Panc1 (cell line): ENCODE data around the gene GMDS. TPM values are rescaled to one million over a fixed set of nuclear protein-coding genes. Genes with fewer than 3 reads are reported as not detected.

Experiments used
- ATAC-seq: fragments of 200-7000 bp; cut with Tn5 transposase; 2 replicates; pipeline ENCODE4 v1.9.1; 2020; ENCODE audit warnings: mild to moderate bottlenecking, moderate library complexity
- BruUV-seq: library from RNA; stranded (reverse); fragments of 400-500 nt; replicated peaks from 2 replicates; lab custom pipeline; 2021; lab: Mats Ljungman, UMichigan
- CTCF ChIA-PET: fragments of 300-600 bp; sonication (Branson Sonifier 250); formaldehyde crosslinking; loops from one replicate; lab custom pipeline; 2022; ENCODE audit warnings: antibody characterized with exemption; lab: Charles Lee
- POLR2A ChIA-PET: fragments of 300-600 bp; sonication (Branson Sonifier 250); formaldehyde crosslinking; loops from one replicate; lab custom pipeline; 2022; ENCODE audit warnings: antibody characterized with exemption; lab: Charles Lee
- DNase-seq: peaks from one replicate; pipeline ENCODE4 v3.0.0-alpha.2; 2010; ENCODE audit warnings: low read depth, low spot score
- H3K27ac ChIP-seq: 2 replicates; pipeline ENCODE4 v1.5.1; 2011; ENCODE audit warnings: mild to moderate bottlenecking, low read length, inconsistent platforms
- H3K27me3 ChIP-seq: fragments of 200-500 bp; sonication (Bioruptor generic); 2 replicates; pipeline ENCODE4 v1.6.0; 2014; ENCODE audit warnings: low read length, inconsistent platforms; ENCODE audit not compliant: control insufficient read depth, insufficient read depth
- H3K36me3 ChIP-seq: fragments of 200-500 bp; sonication (Bioruptor generic); 2 replicates; pipeline ENCODE4 v1.5.1; 2014; ENCODE audit warnings: inconsistent platforms, mild to moderate bottlenecking, low read length, moderate library complexity; ENCODE audit not compliant: control insufficient read depth, insufficient read depth
- H3K4me1 ChIP-seq: 2 replicates; pipeline ENCODE4 v1.5.1; 2011; ENCODE audit warnings: inconsistent platforms, mild to moderate bottlenecking, low read length, moderate library complexity; ENCODE audit not compliant: control insufficient read depth, insufficient read depth
- H3K4me3 ChIP-seq, 2 experiments: 2 replicates each; pipeline ENCODE4 v1.5.1; 2011 to 2012; ENCODE audit warnings: low read depth in 2 of 2, low read length in 2 of 2, mild to moderate bottlenecking in 2 of 2, inconsistent platforms in 1 of 2, moderate library complexity in 1 of 2
- H3K9me3 ChIP-seq: fragments of 200-500 bp; sonication (Bioruptor generic); 2 replicates; pipeline ENCODE4 v1.5.1; 2014; ENCODE audit warnings: low read depth, mild to moderate bottlenecking, inconsistent platforms, low read length, moderate library complexity; ENCODE audit not compliant: control insufficient read depth, insufficient read depth
- POLR2AphosphoS5 ChIP-seq: IDR thresholded peaks from 2 replicates; pipeline ENCODE4 v1.6.1; 2012; ENCODE audit warnings: mild to moderate bottlenecking, low read depth, low read length, moderate library complexity
- SIN3A ChIP-seq: IDR thresholded peaks from 2 replicates; pipeline ENCODE4 v1.6.1; 2012; ENCODE audit warnings: low read depth, mild to moderate bottlenecking, low read length, moderate library complexity, borderline replicate concordance; ENCODE audit not compliant: insufficient read depth
- TCF7L2 ChIP-seq: IDR thresholded peaks from 2 replicates; pipeline ENCODE4 v1.6.1; 2011; ENCODE audit warnings: mild to moderate bottlenecking, low read depth, low read length, inconsistent platforms
- in situ Hi-C: cut with HindIII; loops from 2 replicates; pipeline ENCODE4 v1.10.0; 2016; ENCODE audit warnings: low sequenced_read_pairs, low pct_unique_long_range_greater_than_20kb
- intact Hi-C: fragments of 100-400 bp; cut with micrococcal nuclease; formaldehyde crosslinking; loops from one replicate; pipeline ENCODE4 v1.10.0; 2022; ENCODE audit not compliant: unreplicated experiment
- total RNA-seq: library from RNA; stranded (reverse); gene quantifications from one replicate; pipeline ENCODE4 v1.2.1, GENCODE V29; 2021; ENCODE audit not compliant: unreplicated experiment
- TF ChIP-seq, protein P1 (sequence below): fragments of 450-650 bp; IDR thresholded peaks from 2 replicates; pipeline ENCODE4 v1.5.1; 2017; ENCODE audit warnings: mild to moderate bottlenecking
- TF ChIP-seq, protein P2 (sequence below), 2 experiments: IDR thresholded peaks; 2 replicates each; pipeline ENCODE4 v1.6.1; 2011 to 2012; ENCODE audit warnings: low read depth in 2 of 2, control low read depth in 1 of 2, low read length in 1 of 2, mild to moderate bottlenecking in 1 of 2, moderate library complexity in 1 of 2; ENCODE audit not compliant: insufficient read depth in 1 of 2

The GMDS gene
- total RNA-seq, 1 experiment from 2014 or later: 9.8 TPM

DNA sequence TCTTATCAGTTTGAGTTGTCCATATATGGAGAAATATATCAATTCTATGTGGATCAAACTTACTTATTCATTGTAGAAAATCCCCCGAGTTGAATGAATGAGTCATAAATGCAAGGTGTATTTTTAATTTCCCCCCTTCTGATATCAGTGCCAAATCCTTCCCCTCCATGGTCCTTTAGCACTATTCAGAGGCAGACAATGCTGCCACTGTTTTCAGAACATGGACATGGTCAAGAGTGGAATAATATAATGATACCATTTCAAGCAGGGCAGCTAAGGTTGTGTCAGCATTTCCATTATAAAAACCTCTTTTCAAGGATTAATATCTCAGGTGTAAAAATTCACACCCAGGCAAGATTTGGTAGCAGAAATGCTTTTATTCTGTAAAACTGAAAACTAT lies 391.6 kb downstream of the GMDS start:
- TF ChIP-seq TCF7L2: no peak
- no peak for TF ChIP-seq SIN3A
- TF ChIP-seq POLR2AphosphoS5: no peak
- TF ChIP-seq, protein P1, sequence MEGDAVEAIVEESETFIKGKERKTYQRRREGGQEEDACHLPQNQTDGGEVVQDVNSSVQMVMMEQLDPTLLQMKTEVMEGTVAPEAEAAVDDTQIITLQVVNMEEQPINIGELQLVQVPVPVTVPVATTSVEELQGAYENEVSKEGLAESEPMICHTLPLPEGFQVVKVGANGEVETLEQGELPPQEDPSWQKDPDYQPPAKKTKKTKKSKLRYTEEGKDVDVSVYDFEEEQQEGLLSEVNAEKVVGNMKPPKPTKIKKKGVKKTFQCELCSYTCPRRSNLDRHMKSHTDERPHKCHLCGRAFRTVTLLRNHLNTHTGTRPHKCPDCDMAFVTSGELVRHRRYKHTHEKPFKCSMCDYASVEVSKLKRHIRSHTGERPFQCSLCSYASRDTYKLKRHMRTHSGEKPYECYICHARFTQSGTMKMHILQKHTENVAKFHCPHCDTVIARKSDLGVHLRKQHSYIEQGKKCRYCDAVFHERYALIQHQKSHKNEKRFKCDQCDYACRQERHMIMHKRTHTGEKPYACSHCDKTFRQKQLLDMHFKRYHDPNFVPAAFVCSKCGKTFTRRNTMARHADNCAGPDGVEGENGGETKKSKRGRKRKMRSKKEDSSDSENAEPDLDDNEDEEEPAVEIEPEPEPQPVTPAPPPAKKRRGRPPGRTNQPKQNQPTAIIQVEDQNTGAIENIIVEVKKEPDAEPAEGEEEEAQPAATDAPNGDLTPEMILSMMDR: no peak
- TF ChIP-seq, protein P2, sequence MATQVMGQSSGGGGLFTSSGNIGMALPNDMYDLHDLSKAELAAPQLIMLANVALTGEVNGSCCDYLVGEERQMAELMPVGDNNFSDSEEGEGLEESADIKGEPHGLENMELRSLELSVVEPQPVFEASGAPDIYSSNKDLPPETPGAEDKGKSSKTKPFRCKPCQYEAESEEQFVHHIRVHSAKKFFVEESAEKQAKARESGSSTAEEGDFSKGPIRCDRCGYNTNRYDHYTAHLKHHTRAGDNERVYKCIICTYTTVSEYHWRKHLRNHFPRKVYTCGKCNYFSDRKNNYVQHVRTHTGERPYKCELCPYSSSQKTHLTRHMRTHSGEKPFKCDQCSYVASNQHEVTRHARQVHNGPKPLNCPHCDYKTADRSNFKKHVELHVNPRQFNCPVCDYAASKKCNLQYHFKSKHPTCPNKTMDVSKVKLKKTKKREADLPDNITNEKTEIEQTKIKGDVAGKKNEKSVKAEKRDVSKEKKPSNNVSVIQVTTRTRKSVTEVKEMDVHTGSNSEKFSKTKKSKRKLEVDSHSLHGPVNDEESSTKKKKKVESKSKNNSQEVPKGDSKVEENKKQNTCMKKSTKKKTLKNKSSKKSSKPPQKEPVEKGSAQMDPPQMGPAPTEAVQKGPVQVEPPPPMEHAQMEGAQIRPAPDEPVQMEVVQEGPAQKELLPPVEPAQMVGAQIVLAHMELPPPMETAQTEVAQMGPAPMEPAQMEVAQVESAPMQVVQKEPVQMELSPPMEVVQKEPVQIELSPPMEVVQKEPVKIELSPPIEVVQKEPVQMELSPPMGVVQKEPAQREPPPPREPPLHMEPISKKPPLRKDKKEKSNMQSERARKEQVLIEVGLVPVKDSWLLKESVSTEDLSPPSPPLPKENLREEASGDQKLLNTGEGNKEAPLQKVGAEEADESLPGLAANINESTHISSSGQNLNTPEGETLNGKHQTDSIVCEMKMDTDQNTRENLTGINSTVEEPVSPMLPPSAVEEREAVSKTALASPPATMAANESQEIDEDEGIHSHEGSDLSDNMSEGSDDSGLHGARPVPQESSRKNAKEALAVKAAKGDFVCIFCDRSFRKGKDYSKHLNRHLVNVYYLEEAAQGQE (IDR thresholded peaks at IDR 0.05; ENCODE audit: insufficient read depth in 1 of 2, low read depth in 2 of 2, low read length in 1 of 2): no peak
- Histone ChIP-seq H3K36me3 (no peaks in the 10 kb centered on the region), H3K4me1 (no peaks in the 10 kb centered on the region), H3K27ac (no peak overlapping the region), H3K9me3 (no peaks in the 10 kb centered on the region), H3K4me3 (no peak overlapping the region), H3K27me3 (no peaks in the 10 kb centered on the region)
- no TSS peak for BruUV-seq
- POLR2A ChIA-PET: no interaction called here
- DNase-seq (no peak), ATAC-seq (no peak)
- in situ Hi-C loops: no loop called here
- intact Hi-C loops: no loop called here
- CTCF ChIA-PET: no interaction called here

DNA sequence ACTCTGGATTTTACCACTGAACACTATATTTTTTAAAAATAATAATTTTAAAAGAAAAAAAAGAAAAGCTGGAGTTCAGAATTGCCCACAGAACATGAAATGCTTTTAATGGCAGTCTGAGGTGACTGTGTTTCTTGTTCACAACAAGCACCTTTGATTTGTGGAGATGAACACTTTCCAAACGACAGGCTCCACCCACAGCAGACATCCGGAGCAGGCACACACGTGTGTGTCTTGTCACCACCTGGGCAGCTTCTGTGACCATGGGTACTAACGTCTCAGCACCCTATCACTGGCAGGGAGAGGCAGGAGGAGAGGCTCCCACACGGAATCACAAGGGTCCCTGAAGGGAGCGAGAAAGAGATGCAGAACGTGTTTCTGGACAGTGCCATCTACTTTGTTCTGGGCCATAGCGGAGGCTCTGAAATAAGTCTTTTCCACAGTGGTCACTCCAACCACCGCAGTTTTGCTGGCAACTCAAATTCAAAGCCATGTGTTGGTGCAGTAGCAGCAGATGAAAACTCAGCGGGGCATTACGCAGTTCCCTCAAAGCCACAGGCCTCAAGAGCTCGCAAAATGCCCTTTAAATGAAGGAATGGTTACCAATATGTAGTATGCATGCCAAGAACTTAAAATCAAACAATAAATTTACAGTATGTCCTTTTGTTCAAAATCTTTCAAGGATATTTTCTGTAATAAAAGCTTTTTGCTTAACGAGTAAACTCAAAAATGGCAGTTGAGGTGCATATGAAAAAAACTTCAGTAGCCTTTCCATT lies 393.5 kb downstream of the GMDS start:
- H3K4me1 ChIP-seq: no peaks in the 10 kb centered on the region

More for the DNA sequence above, 393.5 kb downstream of the GMDS start:
- ATAC-seq (no peak), DNase-seq (no peak)
- TF ChIP-seq, protein P2 (IDR thresholded peaks at IDR 0.05; ENCODE audit: insufficient read depth in 1 of 2, low read depth in 2 of 2, low read length in 1 of 2): no peak
- TF ChIP-seq, protein P1: no peak
- Histone ChIP-seq H3K9me3 (no peaks in the 10 kb centered on the region), H3K27me3 (no peaks in the 10 kb centered on the region), H3K4me3 (no peak overlapping the region), H3K27ac (no peak overlapping the region), H3K36me3 (no peaks in the 10 kb centered on the region)
- ChIA-PET CTCF (no interaction called here), POLR2A (no interaction called here)
- no TSS peak for BruUV-seq
- intact Hi-C loops: no loop called here
- in situ Hi-C loops: no loop called here
